H9 (cell line): ENCODE data around the gene NEK6. TPM values are rescaled to one million over a fixed set of nuclear protein-coding genes. Genes with fewer than 3 reads are reported as not detected.

Source experiments
- DNase-seq: peaks from one replicate; pipeline ENCODE4 v3.0.0-alpha.2; 2017
- H2AFZ ChIP-seq: one replicate; pipeline ENCODE4 v1.6.1; 2013; ENCODE audit warnings: mild to moderate bottlenecking, low read length, control low read depth, moderate library complexity
- H2AK5ac ChIP-seq: 2 replicates; pipeline ENCODE4 v1.6.1; 2013; ENCODE audit warnings: low read length, control low read depth, mixed read lengths; ENCODE audit not compliant: insufficient read length
- H2BK120ac ChIP-seq: one replicate; pipeline ENCODE4 v1.6.1; 2013; ENCODE audit warnings: low read depth, mild to moderate bottlenecking, low read length, control low read depth, inconsistent platforms; ENCODE audit not compliant: poor library complexity, severe bottlenecking
- H2BK12ac ChIP-seq: 2 replicates; pipeline ENCODE4 v1.6.1; 2013; ENCODE audit warnings: low read length, control low read depth, mixed read lengths, low read depth; ENCODE audit not compliant: insufficient read length
- H2BK15ac ChIP-seq: 2 replicates; pipeline ENCODE4 v1.6.1; 2013; ENCODE audit warnings: low read depth, low read length, control low read depth
- H2BK20ac ChIP-seq: one replicate; pipeline ENCODE4 v1.6.1; 2013; ENCODE audit warnings: low read depth, mild to moderate bottlenecking, low read length, control low read depth, inconsistent platforms; ENCODE audit not compliant: poor library complexity, severe bottlenecking
- H2BK5ac ChIP-seq: 2 replicates; pipeline ENCODE4 v1.6.1; 2013; ENCODE audit warnings: low read length, control low read depth, mixed read lengths; ENCODE audit not compliant: insufficient read length
- H3K14ac ChIP-seq: 2 replicates; pipeline ENCODE4 v1.6.1; 2013; ENCODE audit warnings: low read length, control low read depth; ENCODE audit not compliant: insufficient read depth
- H3K18ac ChIP-seq: 2 replicates; pipeline ENCODE4 v1.6.1; 2013; ENCODE audit warnings: low read depth, mild to moderate bottlenecking, mixed read lengths, low read length, control low read depth; ENCODE audit not compliant: insufficient read length
- H3K23ac ChIP-seq: 2 replicates; pipeline ENCODE4 v1.6.1; 2013; ENCODE audit warnings: low read length, control low read depth, mixed read lengths, low read depth; ENCODE audit not compliant: insufficient read length
- H3K23me2 ChIP-seq: 2 replicates; pipeline ENCODE4 v1.6.1; 2013; ENCODE audit warnings: low read depth, mild to moderate bottlenecking, mixed read lengths, low read length, control low read depth; ENCODE audit not compliant: insufficient read length, poor library complexity, severe bottlenecking
- H3K27ac ChIP-seq: 2 replicates; pipeline ENCODE4 v1.5.1; 2013; ENCODE audit warnings: low read length, control low read depth, mixed read lengths, low read depth; ENCODE audit not compliant: insufficient read length
- H3K27me3 ChIP-seq: 2 replicates; pipeline ENCODE4 v1.6.1; 2013; ENCODE audit warnings: low read length, control low read depth, inconsistent platforms; ENCODE audit not compliant: insufficient read depth
- H3K4ac ChIP-seq: 2 replicates; pipeline ENCODE4 v1.6.1; 2013; ENCODE audit warnings: low read depth, mild to moderate bottlenecking, control low read depth, inconsistent platforms, low read length, moderate library complexity
- H3K4me1 ChIP-seq: 2 replicates; pipeline ENCODE4 v1.6.1; 2013; ENCODE audit warnings: low read length, control low read depth, inconsistent platforms; ENCODE audit not compliant: insufficient read depth
- H3K4me2 ChIP-seq: 2 replicates; pipeline ENCODE4 v1.6.1; 2013; ENCODE audit warnings: low read length, control low read depth, mixed read lengths; ENCODE audit not compliant: insufficient read length, insufficient read depth
- H3K56ac ChIP-seq: 2 replicates; pipeline ENCODE4 v1.6.1; 2013; ENCODE audit warnings: low read depth, mild to moderate bottlenecking, mixed read lengths, low read length, control low read depth; ENCODE audit not compliant: insufficient read length
- H3K79me1 ChIP-seq: 2 replicates; pipeline ENCODE4 v1.6.1; 2013; ENCODE audit warnings: low read depth, mild to moderate bottlenecking, moderate library complexity, low read length, control low read depth, inconsistent platforms; ENCODE audit not compliant: insufficient read depth, poor library complexity, severe bottlenecking
- H3K79me2 ChIP-seq: 2 replicates; pipeline ENCODE4 v1.6.1; 2013; ENCODE audit warnings: low read length, control low read depth, inconsistent platforms; ENCODE audit not compliant: insufficient read depth
- H3K9ac ChIP-seq: 2 replicates; pipeline ENCODE4 v1.6.1; 2013; ENCODE audit warnings: low read length, control low read depth, mixed read lengths; ENCODE audit not compliant: insufficient read length; ENCODE audit errors: extremely low read depth
- H3K9me3 ChIP-seq: one replicate; pipeline ENCODE4 v1.6.1; 2013; ENCODE audit warnings: low read depth, low read length, inconsistent platforms; ENCODE audit not compliant: control insufficient read depth
- H3T11ph ChIP-seq: one replicate; pipeline ENCODE4 v1.6.1; 2013; ENCODE audit warnings: mild to moderate bottlenecking, low read length, control low read depth, inconsistent platforms
- H4K20me1 ChIP-seq: one replicate; pipeline ENCODE4 v1.6.1; 2013; ENCODE audit not compliant: control insufficient read depth, insufficient read length, insufficient read depth
- H4K5ac ChIP-seq: 2 replicates; pipeline ENCODE4 v1.6.1; 2013; ENCODE audit warnings: low read depth, mild to moderate bottlenecking, mixed read lengths, low read length, control low read depth; ENCODE audit not compliant: insufficient read length
- H4K8ac ChIP-seq: replicated peaks from 2 replicates; pipeline ENCODE4 v1.6.1; 2013; ENCODE audit warnings: low read length, control low read depth, mixed read lengths, low read depth; ENCODE audit not compliant: insufficient read length
- H4K91ac ChIP-seq: 2 replicates; pipeline ENCODE4 v1.6.1; 2013; ENCODE audit warnings: low read depth, mild to moderate bottlenecking, moderate library complexity, mixed read lengths, low read length, control low read depth; ENCODE audit not compliant: insufficient read length
- H3K27ac Mint-ChIP-seq, 3 experiments: 2 replicates in 2 of 3; 3 replicates in 1 of 3; pipeline ENCODE4 v1.8.0; 2020 to 2021; ENCODE audit warnings: mixed read lengths in 3 of 3, mild to moderate bottlenecking in 1 of 3, moderate library complexity in 1 of 3
- H3K27me3 Mint-ChIP-seq: 2 replicates; pipeline ENCODE4 v1.8.0; 2021; ENCODE audit warnings: low read depth, mild to moderate bottlenecking, moderate library complexity, mixed read lengths
- H3K36me3 Mint-ChIP-seq, 3 experiments: 2 replicates in 2 of 3; 3 replicates in 1 of 3; pipeline ENCODE4 v1.8.0; 2020 to 2021; ENCODE audit warnings: low read depth in 3 of 3, mixed read lengths in 3 of 3; ENCODE audit not compliant: insufficient read depth in 1 of 3
- H3K4me1 Mint-ChIP-seq, 2 experiments: 2 replicates each; pipeline ENCODE4 v1.8.0; 2020; ENCODE audit warnings: mixed read lengths in 2 of 2
- H3K4me3 Mint-ChIP-seq, 2 experiments: 2 replicates in 1 of 2; 3 replicates in 1 of 2; pipeline ENCODE4 v1.8.0; 2020 to 2021; ENCODE audit warnings: mild to moderate bottlenecking in 2 of 2, mixed read lengths in 2 of 2, moderate library complexity in 1 of 2
- H3K9me3 Mint-ChIP-seq, 2 experiments: 2 replicates in 1 of 2; 3 replicates in 1 of 2; pipeline ENCODE4 v1.8.0; 2020; ENCODE audit warnings: mild to moderate bottlenecking in 2 of 2, mixed read lengths in 2 of 2, moderate library complexity in 1 of 2
- CTCF ChIP-seq: fragments of 200-600 bp; sonication (generic); conservative IDR thresholded peaks from 3 replicates; pipeline ENCODE4 v1.8.0; 2021; ENCODE audit warnings: antibody characterized with exemption, mild to moderate bottlenecking
- WGBS: extraction: QIAGEN DNeasy Blood & Tissue Kit; methylation state at CpG from one replicate; pipeline ENCODE4 v1.1.7; 2013; ENCODE audit warnings: missing lambda C conversion rate, low lambda C conversion rate, mixed read lengths; ENCODE audit not compliant: insufficient read length; ENCODE audit errors: extremely low coverage; 5-methylcytosine and 5-hydroxymethylcytosine counted together
- total RNA-seq: library from RNA; stranded (reverse); gene quantifications from 2 replicates; pipeline ENCODE4 v1.2.1, GENCODE V29; 2021

Gene NEK6
- total RNA-seq, 1 experiment from 2014 or later, result 14.3 TPM

GRCh38 chr9:124395826-124396225 is 138.1 kb downstream of the NEK6 start:
- Histone ChIP-seq H3K4me2 (no peak overlapping the region), H3K4ac (no peak overlapping the region), H3K79me2 (peaks cover 11% of the 10 kb centered on the region; the same call in 1 of the 2 replicates), H2BK120ac (no peak overlapping the region), H2BK20ac (no peak overlapping the region), H2AK5ac (no peak overlapping the region), H4K5ac (no peak overlapping the region), H3K9me3 (no peaks in the 10 kb centered on the region), H2BK5ac (no peak overlapping the region), H3K18ac (no peak overlapping the region), H3K27me3 (no peaks in the 10 kb centered on the region), H3K23me2 (no peaks in the 10 kb centered on the region), H2BK15ac (no peak overlapping the region), H4K8ac (no peak overlapping the region), H2AFZ (no peak overlapping the region), H3K79me1 (no peaks in the 10 kb centered on the region), H4K91ac (no peak overlapping the region), H3K4me1 (peaks cover 4% of the 10 kb centered on the region; the same call in 1 of the 2 replicates), H3K27ac (no peak overlapping the region), H3T11ph (no peak overlapping the region), H3K14ac (no peak overlapping the region), H4K20me1 (no peaks in the 10 kb centered on the region), H3K56ac (no peak overlapping the region), H2BK12ac (no peak overlapping the region), H3K23ac (no peak overlapping the region), H3K9ac (no peak overlapping the region)
- WGBS, result no CpG with 5 or more reads among the region's 4 CpGs
- no peak for TF ChIP-seq CTCF
- peaks cover 43 to 54% of the 10 kb centered on the region in 2 experiments for H3K4me1 Mint-ChIP-seq
- H3K36me3 Mint-ChIP-seq, result peaks cover 0 to 9% (median 5%) of the 10 kb centered on the region in 3 experiments; a peak in 4 of 7 replicates
- DNase-seq, result no peak
- H3K9me3 Mint-ChIP-seq, result no peaks in the 10 kb centered on the region
- no peak overlapping the region for H3K4me3 Mint-ChIP-seq
- no peak overlapping the region; a peak in 1 of 7 replicates for H3K27ac Mint-ChIP-seq
- no peaks in the 10 kb centered on the region for H3K27me3 Mint-ChIP-seq
